Stimulated activated naive B cell treated with anti-CD40 and anti-IgM and Interleukin-4, amounts not matched to agents 10 μg/mL and 1 μg/mL and 100 μg/mL, for 72 hours (primary cell): ENCODE data around the gene SLC10A3.
A peak's percentile ranks its signal among the peaks of the same experiment; 100 is the strongest.
"Not testable (repeated sequence)": the region's sequence is repeated elsewhere in the genome, so short reads cannot be mapped to it uniquely, and the experiment has no call there.

ENCODE experiments used
- ATAC-seq, 2 donors: fragments of 150-1000 bp; cut with Tn5 transposase; replicated peaks; 2 replicates each; pipeline ENCODE4 v1.10.0; 2021; ENCODE audit warnings: moderate library complexity in 1 of 2
- DNase-seq: peaks from one replicate; pipeline ENCODE4 v3.0.0; 2021
- H3K27ac Mint-ChIP-seq: one replicate; pipeline ENCODE4 v1.8.0; 2022; ENCODE audit warnings: mild to moderate bottlenecking, mixed read lengths
- H3K27me3 Mint-ChIP-seq, 2 donors: one replicate each; pipeline ENCODE4 v1.8.0; 2022; ENCODE audit warnings: mixed read lengths in 2 of 2
- H3K36me3 Mint-ChIP-seq, 2 donors: one replicate each; pipeline ENCODE4 v1.8.0; 2022; ENCODE audit warnings: mixed read lengths in 2 of 2, mild to moderate bottlenecking in 1 of 2
- H3K4me1 Mint-ChIP-seq, 2 donors: one replicate each; pipeline ENCODE4 v1.8.0; 2022; ENCODE audit warnings: mixed read lengths in 2 of 2, mild to moderate bottlenecking in 1 of 2
- H3K4me3 Mint-ChIP-seq, 2 donors: one replicate each; pipeline ENCODE4 v1.8.0; 2022; ENCODE audit warnings: mild to moderate bottlenecking in 2 of 2, mixed read lengths in 2 of 2, moderate library complexity in 1 of 2
- H3K9me3 Mint-ChIP-seq, 2 donors: one replicate each; pipeline ENCODE4 v1.8.0; 2022; ENCODE audit warnings: mixed read lengths in 2 of 2, mild to moderate bottlenecking in 1 of 2

Gene SLC10A3

GRCh38 chrX:154515966-154516655 lies 25.7 kb upstream of the SLC10A3 start, which contains the start of gene FAM3A:
Gene FAM3A (minus strand): TSS chrX:154516232. CDS start chrX:154515772, 460 bp downstream.
- Mint-ChIP-seq H3K4me3 (peak within 1 kb of the TSS; percentile 87 to 95), H3K27me3 (no peaks in the 10 kb centered on the region), H3K9me3 (no peaks in the 10 kb centered on the region), H3K27ac (peak within 1 kb of the TSS; percentile 94), H3K4me1 (peaks cover 11 to 22% of the 10 kb centered on the region in 2 donors), H3K36me3 (peaks cover 4 to 13% of the 10 kb centered on the region in 2 donors)
- DNase-seq: peak; percentile 83
- peak; percentile 90 to 95 for ATAC-seq

- Mint-ChIP-seq H3K4me3 (peak overlapping the region; percentile 87 to 95), H3K9me3 (no peaks in the 10 kb centered on the region), H3K36me3 (peaks cover 6 to 18% of the 10 kb centered on the region in 2 donors), H3K27ac (peak overlapping the region; percentile 94), H3K27me3 (no peaks in the 10 kb centered on the region), H3K4me1 (peaks cover 11 to 26% of the 10 kb centered on the region in 2 donors)
- DNase-seq (no peak), ATAC-seq (peak; percentile 32 to 36)
Measured at GRCh38 chrX:154515090-154515965, 24.9 kb upstream of the SLC10A3 start.

GRCh38 chrX:154513716-154514115 lies 23.3 kb upstream of the SLC10A3 start:
- Mint-ChIP-seq H3K36me3 (peaks cover 15 to 31% of the 10 kb centered on the region in 2 donors), H3K4me1 (peaks cover 11 to 26% of the 10 kb centered on the region in 2 donors), H3K27me3 (no peaks in the 10 kb centered on the region), H3K4me3 (peak overlapping the region in 1 of 2 donors; percentile 39), H3K27ac (no peak overlapping the region), H3K9me3 (no peaks in the 10 kb centered on the region)
- no peak for ATAC-seq
- no peak for DNase-seq

- peaks cover 11 to 26% of the 10 kb centered on the region in 2 donors for H3K4me1 Mint-ChIP-seq
- no peaks in the 10 kb centered on the region for H3K9me3 Mint-ChIP-seq
- no peak for ATAC-seq
- DNase-seq: no peak
- no peak overlapping the region for H3K4me3 Mint-ChIP-seq
- no peak overlapping the region for H3K27ac Mint-ChIP-seq
- H3K36me3 Mint-ChIP-seq: peaks cover 18 to 36% of the 10 kb centered on the region in 2 donors
- H3K27me3 Mint-ChIP-seq: no peaks in the 10 kb centered on the region
Measured at GRCh38 chrX:154512879-154513553, 22.6 kb upstream of the SLC10A3 start.

- H3K36me3 Mint-ChIP-seq: peaks cover 18 to 38% of the 10 kb centered on the region in 2 donors
- H3K9me3 Mint-ChIP-seq: no peaks in the 10 kb centered on the region
- H3K27me3 Mint-ChIP-seq: no peaks in the 10 kb centered on the region
- H3K4me1 Mint-ChIP-seq: peaks cover 11 to 26% of the 10 kb centered on the region in 2 donors
- no peak overlapping the region for H3K4me3 Mint-ChIP-seq
- H3K27ac Mint-ChIP-seq: no peak overlapping the region
- no peak for ATAC-seq
- no peak for DNase-seq
Measured at GRCh38 chrX:154511761-154512160, 21.3 kb upstream of the SLC10A3 start.

- Mint-ChIP-seq H3K36me3 (peaks cover 21 to 42% of the 10 kb centered on the region in 2 donors), H3K4me3 (no peak overlapping the region), H3K9me3 (no peaks in the 10 kb centered on the region), H3K4me1 (peaks cover 7 to 19% of the 10 kb centered on the region in 2 donors), H3K27ac (no peak overlapping the region), H3K27me3 (no peaks in the 10 kb centered on the region)
- no peak for DNase-seq
- no peak for ATAC-seq
Measured at GRCh38 chrX:154509455-154509854, 19.0 kb upstream of the SLC10A3 start.

- no peak for ATAC-seq
- Mint-ChIP-seq H3K27me3 (no peaks in the 10 kb centered on the region), H3K4me3 (no peak overlapping the region), H3K9me3 (no peaks in the 10 kb centered on the region), H3K4me1 (peaks cover 2 to 11% of the 10 kb centered on the region in 2 donors), H3K36me3 (peaks cover 18 to 35% of the 10 kb centered on the region in 2 donors), H3K27ac (peak overlapping the region; percentile 56)
- DNase-seq: no peak
Measured at GRCh38 chrX:154508384-154508745, 17.9 kb upstream of the SLC10A3 start.

- Mint-ChIP-seq H3K4me3 (no peak overlapping the region), H3K36me3 (peaks cover 18 to 35% of the 10 kb centered on the region in 2 donors), H3K27me3 (no peaks in the 10 kb centered on the region), H3K4me1 (peaks cover 2 to 10% of the 10 kb centered on the region in 2 donors), H3K27ac (no peak overlapping the region), H3K9me3 (no peaks in the 10 kb centered on the region)
- ATAC-seq (no peak), DNase-seq (no peak)
Measured at GRCh38 chrX:154507673-154508383, 17.4 kb upstream of the SLC10A3 start.

GRCh38 chrX:154506483-154507332 lies 16.3 kb upstream of the SLC10A3 start:
- Mint-ChIP-seq H3K36me3 (peaks cover 18 to 35% of the 10 kb centered on the region in 2 donors), H3K4me3 (no peak overlapping the region), H3K9me3 (no peaks in the 10 kb centered on the region), H3K27ac (no peak overlapping the region), H3K27me3 (no peaks in the 10 kb centered on the region), H3K4me1 (peaks cover 0 to 10% of the 10 kb centered on the region in 2 donors)
- no peak for ATAC-seq
- DNase-seq: no peak

GRCh38 chrX:154505734-154506133 lies 15.3 kb upstream of the SLC10A3 start:
- Mint-ChIP-seq H3K27ac (no peak overlapping the region), H3K4me1 (no peaks in the 10 kb centered on the region), H3K36me3 (peaks cover 15 to 30% of the 10 kb centered on the region in 2 donors), H3K9me3 (no peaks in the 10 kb centered on the region), H3K27me3 (no peaks in the 10 kb centered on the region), H3K4me3 (no peak overlapping the region)
- DNase-seq: no peak
- no peak for ATAC-seq

- peaks cover 3 to 11% of the 10 kb centered on the region in 2 donors for H3K36me3 Mint-ChIP-seq
- no peaks in the 10 kb centered on the region for H3K9me3 Mint-ChIP-seq
- H3K27me3 Mint-ChIP-seq: no peaks in the 10 kb centered on the region
- H3K27ac Mint-ChIP-seq: no peak overlapping the region
- no peaks in the 10 kb centered on the region for H3K4me1 Mint-ChIP-seq
- peak in 1 of 2 donors; percentile 42 for ATAC-seq
- no peak overlapping the region for H3K4me3 Mint-ChIP-seq
- no peak for DNase-seq
Measured at GRCh38 chrX:154502989-154503388, 12.6 kb upstream of the SLC10A3 start.

GRCh38 chrX:154502098-154502497 lies 11.7 kb upstream of the SLC10A3 start:
- Mint-ChIP-seq H3K27ac (no peak overlapping the region), H3K36me3 (peaks cover 3 to 11% of the 10 kb centered on the region in 2 donors), H3K4me1 (no peaks in the 10 kb centered on the region), H3K4me3 (no peak overlapping the region), H3K27me3 (no peaks in the 10 kb centered on the region), H3K9me3 (no peaks in the 10 kb centered on the region)
- no peak for ATAC-seq
- DNase-seq: no peak

- not testable (repeated sequence) for ATAC-seq, H3K36me3 Mint-ChIP-seq, H3K4me3 Mint-ChIP-seq, H3K9me3 Mint-ChIP-seq, H3K27ac Mint-ChIP-seq, DNase-seq, H3K4me1 Mint-ChIP-seq, H3K27me3 Mint-ChIP-seq
Measured at GRCh38 chrX:154501423-154501822, 11.0 kb upstream of the SLC10A3 start.
